Tibial nerve (tissue), 4 donors: ENCODE measurements around the gene ACBD3.

ENCODE experiments used
- EP300 ChIP-seq, 2 donors: sonication (generic); formaldehyde crosslinking; IDR thresholded peaks; one replicate each; pipeline ENCODE4 v1.6.1; 2017; ENCODE audit warnings: antibody characterized with exemption in 2 of 2, mild to moderate bottlenecking in 1 of 2
- POLR2A ChIP-seq, 2 donors: fragments of 450-650 bp; IDR thresholded peaks; one replicate each; pipeline ENCODE4 v1.6.1; 2017; ENCODE audit warnings: antibody characterized with exemption in 2 of 2, mild to moderate bottlenecking in 2 of 2, moderate library complexity in 2 of 2
- TF ChIP-seq, protein P1 (sequence below), 5 experiments: fragments of 200-600 bp in 3 of 5; fragments of 450-650 bp in 2 of 5; sonication (generic) in 3 of 5; IDR thresholded peaks; one replicate each; pipeline ENCODE4 v1.5.1; 2016 to 2019; ENCODE audit warnings: antibody characterized with exemption in 5 of 5, mild to moderate bottlenecking in 3 of 5, moderate library complexity in 2 of 5

DNA sequence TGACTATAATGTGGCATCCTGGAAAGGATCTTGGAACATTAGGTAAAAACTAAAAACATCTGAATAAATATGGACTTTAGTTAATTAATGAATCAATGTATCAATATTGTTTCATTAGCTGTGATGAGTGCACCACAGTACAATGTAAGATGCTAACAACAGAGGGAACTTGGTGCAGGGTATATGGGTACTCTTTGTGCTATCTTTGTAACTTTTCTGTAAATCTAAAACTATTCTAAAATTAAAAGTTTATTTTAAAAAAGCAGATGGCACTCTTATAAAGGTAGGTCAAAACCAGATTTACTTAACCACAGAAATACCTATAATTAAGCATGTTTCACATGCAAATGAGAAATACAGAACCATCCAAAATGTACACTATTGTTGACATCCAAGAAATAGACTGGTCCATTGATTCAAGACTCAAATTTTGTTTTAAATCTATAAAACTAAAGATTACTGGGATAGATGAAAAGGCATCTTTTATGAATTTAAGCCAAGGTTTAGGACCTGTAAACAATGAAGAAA is 38.4 kb downstream of the ACBD3 start:
- TF ChIP-seq, protein P1, sequence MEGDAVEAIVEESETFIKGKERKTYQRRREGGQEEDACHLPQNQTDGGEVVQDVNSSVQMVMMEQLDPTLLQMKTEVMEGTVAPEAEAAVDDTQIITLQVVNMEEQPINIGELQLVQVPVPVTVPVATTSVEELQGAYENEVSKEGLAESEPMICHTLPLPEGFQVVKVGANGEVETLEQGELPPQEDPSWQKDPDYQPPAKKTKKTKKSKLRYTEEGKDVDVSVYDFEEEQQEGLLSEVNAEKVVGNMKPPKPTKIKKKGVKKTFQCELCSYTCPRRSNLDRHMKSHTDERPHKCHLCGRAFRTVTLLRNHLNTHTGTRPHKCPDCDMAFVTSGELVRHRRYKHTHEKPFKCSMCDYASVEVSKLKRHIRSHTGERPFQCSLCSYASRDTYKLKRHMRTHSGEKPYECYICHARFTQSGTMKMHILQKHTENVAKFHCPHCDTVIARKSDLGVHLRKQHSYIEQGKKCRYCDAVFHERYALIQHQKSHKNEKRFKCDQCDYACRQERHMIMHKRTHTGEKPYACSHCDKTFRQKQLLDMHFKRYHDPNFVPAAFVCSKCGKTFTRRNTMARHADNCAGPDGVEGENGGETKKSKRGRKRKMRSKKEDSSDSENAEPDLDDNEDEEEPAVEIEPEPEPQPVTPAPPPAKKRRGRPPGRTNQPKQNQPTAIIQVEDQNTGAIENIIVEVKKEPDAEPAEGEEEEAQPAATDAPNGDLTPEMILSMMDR (IDR thresholded peaks at IDR 0.05), result no peak
- TF ChIP-seq POLR2A (IDR thresholded peaks at IDR 0.05) (no peak), EP300 (IDR thresholded peaks at IDR 0.05) (no peak)
